Hepatic stellate cell (primary cell): Measurements from ENCODE around the gene MIB1.

Experiments used
- DNase-seq: peaks from one replicate; pipeline ENCODE4 v3.0.0; 2011; ENCODE audit warnings: low spot score

Gene MIB1

GRCh38 chr18:21815101-21815500 lies 74.5 kb downstream of the MIB1 start:
- no peak for DNase-seq

DNA sequence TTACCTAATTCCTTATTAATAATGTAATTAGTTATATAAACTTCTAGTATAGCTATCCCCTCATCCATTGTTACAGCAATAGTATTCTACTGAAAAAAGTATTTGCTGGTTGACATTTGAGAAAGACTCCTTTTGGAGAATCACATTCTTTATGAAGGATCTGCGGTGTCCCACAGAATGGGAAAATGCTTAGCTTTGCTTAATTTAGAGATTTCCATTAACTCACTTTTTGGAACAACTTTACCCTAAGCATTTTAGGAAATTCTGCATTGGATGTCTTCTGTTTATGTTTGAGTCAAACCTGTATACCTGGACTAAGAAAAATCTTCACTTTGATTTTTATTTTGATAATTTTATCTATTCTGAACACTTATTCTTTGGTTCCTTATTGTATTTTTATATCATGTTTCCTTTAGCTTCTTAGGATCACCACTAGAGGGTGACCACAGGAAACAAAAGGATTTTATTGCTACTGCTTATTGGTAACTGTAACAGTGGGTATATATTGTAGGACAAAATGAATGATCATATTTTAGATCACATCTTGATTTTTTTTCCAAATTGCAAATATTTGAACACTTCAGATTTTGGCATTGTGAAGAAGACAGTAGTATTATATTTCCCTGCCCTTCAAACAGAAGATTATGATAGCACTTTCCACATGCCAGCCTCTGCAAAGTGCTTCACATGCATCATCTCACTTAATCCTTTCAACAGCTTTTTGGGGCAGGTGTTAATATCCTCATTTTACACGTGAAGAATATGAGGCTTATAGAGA lies 79.6 kb downstream of the MIB1 start:
- DNase-seq, result peak; percentile 15

GRCh38 chr18:21820811-21821143 lies 80.2 kb downstream of the MIB1 start:
- DNase-seq, result no peak

DNA sequence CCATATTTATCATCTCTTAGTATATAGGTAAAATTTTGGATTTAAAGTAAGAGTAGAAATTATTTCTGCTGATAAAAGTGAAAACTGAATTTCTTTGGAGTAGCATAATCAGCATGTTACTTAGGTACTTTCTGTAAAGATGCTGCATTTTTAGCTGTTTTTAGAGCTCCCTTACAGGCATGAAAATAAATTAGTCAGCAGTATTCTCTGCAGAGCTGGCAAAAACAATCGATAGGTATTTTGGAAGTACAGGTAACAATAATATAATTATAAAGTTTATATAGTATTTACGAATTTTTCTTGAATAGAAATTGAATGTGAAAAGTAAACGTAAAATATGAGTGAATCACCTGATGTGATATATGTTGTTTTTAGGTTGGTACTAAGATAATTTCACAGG lies 83.3 kb downstream of the MIB1 start:
- no peak for DNase-seq

- DNase-seq, result no peak
Observed at GRCh38 chr18:21826196-21826595, 85.6 kb downstream of the MIB1 start.

- no peak for DNase-seq
Observed at GRCh38 chr18:21826641-21827302, 86.2 kb downstream of the MIB1 start.

DNA sequence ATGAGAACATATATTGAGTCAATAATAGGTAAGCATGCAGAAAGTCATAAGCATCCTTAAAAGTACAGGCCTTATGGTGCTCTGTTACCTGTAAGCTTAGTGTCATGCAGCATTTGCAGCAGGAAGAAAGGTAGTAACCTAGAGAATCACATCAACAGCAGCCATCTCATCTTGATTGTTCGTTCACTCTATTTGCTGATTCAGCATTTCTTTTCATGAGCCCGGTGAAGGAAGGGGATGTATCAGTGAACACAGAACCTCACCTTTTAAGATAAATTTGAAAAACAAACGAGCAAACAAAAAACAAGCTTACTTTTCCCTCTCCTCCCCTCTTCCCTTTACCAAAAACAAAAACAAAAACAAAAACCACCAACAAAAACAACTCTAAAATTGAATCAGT lies 89.9 kb downstream of the MIB1 start:
- DNase-seq, result no peak

GRCh38 chr18:21831413-21831831 lies 90.8 kb downstream of the MIB1 start:
- DNase-seq, result peak; percentile 12

DNA sequence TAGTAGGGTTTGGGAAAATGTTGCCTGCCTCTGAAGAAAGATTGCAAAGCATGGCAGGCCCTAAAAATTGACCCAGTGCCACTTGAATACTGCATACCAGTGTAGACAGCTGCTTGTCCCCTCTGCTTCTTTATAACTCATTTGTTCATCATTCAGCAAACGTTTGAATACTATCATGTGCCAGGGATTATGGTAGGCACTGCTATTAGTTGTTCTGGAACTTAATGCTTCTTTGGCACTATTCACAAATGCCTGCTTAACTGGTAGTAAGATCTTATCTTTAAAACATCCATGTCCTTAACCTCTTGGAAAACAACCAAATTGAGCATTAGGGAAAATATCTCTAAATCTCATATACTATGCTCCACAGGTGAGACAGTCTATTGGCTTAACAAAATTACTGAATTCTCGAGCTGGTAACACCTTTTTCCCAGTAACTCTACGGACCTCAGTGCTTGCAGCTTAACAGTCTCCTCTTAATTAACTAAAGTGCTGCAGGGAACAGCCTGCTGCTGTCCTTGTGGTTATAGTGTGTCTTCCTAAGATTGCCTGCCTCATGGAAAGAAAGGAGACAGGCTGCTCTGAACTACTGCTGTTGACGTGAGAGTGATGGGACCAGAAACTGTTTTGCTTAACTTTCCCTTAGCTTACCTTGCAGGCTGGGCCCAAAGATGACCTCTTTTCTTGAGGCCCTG lies 93.2 kb downstream of the MIB1 start:
- no peak for DNase-seq

DNA sequence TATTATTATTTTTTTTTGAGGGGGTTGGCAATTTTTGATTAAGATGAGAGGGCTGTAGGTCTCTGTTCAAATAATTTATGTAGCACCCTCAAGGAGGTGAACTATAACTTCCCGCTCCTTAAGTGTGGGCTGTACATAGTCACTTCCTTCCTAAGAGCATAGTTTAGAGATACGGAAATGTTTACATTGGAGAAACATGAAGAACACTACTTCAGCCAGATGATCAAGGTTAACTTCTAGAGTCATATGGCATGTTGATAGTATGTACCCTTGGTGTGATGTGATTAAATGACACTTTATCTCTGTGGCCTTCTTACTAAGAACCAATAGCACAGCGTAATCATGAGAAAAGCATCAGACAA lies 93.7 kb downstream of the MIB1 start:
- no peak for DNase-seq

DNA sequence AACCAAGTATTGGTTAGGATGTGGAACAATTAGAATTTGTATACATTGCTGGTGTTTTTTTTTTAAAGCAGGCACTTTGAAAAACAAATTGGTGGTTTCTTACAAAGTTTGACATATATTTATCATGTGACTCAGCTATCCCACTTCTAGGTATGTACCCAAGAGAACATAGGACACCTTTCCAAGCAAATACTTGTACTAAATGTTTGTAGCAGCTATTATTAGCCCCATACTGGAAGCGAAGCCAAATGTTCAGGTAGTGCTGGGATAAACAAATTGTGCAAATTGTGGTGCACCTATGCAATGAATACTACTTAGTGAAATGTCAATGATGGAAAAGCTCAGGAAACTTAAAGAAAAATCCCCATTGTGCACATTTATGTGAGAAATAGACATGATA lies 101.0 kb downstream of the MIB1 start:
- DNase-seq, result no peak

DNA sequence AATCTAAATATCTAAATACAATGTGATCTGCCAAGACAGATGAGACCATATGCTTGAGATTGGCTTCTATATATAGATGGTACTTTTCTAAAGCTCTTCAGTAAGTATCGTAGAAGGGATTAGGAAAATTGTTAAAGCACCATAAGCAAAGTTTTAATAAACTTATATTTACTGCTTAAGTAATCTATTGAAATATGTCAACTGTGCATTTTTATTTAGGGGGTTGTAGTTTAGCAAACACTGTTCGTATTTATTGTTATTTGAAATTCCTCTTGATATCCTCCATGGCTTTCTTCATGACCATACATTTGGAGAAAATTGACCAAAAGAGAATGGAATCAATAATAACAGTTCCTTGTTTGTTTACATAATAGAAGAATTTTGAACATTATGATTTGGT lies 102.7 kb downstream of the MIB1 start:
- DNase-seq, result no peak

GRCh38 chr18:21851327-21851961 lies 110.9 kb downstream of the MIB1 start:
- DNase-seq, result peak; percentile 9

GRCh38 chr18:21853016-21853415 lies 112.4 kb downstream of the MIB1 start:
- no peak for DNase-seq

- DNase-seq, result no peak
Observed at GRCh38 chr18:21853775-21854552, 113.4 kb downstream of the MIB1 start.

GRCh38 chr18:21855432-21855831 lies 114.8 kb downstream of the MIB1 start:
- DNase-seq, result no peak

DNA sequence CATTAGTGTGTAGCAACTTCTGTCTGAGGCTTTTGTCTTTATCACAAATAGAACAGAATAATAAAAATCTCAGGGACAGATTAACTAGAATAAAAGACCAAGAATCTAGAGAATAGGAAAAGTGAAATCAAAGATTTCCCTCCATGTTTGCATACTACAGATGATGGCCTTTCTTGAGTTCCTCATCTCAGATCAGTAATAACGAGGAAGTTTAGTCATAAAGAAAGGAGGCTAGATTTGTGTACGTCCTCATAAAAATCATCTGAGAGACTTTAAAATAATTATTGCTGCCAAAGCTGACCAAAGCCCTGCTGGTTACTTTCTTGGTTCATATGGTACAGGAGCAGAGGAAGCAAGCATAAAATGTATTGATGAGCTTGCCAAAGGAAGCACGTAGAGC lies 117.3 kb downstream of the MIB1 start:
- DNase-seq, result no peak

DNA sequence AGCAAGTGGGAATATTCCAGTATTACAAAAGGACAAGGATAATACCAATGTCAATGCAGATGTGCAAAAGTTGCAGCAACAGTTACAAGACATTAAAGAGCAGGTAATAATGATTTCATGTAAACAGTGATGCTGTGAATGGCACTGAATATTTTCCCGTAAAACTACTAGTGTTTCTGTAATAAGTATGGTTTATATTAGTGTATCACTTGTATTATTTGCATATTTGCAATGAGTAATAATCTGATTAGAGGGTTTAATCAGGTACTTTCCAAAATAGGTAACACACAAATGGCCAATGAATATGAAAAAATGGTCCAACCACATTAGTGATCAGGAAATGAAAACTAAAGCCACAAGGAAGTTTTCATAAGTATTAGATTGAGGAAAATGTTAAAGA lies 118.0 kb downstream of the MIB1 start:
- DNase-seq, result no peak

DNA sequence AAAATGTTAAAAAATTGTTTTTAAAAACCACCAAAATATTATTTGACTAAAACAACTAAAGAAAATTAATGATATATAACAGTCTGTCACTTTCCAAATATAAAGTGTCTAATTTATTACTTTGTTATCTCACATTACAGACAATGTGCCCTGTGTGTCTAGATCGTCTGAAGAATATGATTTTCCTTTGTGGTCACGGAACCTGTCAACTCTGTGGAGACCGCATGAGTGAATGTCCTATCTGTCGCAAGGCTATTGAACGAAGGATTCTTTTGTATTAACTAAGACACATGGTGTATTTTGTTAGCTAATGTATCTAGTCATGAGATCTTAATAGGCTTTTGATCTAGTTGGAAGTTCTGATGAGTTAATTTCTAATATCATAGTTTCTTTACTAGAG lies 123.8 kb downstream of the MIB1 start:
- no peak for DNase-seq

GRCh38 chr18:21865043-21865442 lies 124.5 kb downstream of the MIB1 start:
- DNase-seq, result peak; percentile 21

- no peak for DNase-seq
Observed at GRCh38 chr18:21868770-21869169, 128.2 kb downstream of the MIB1 start.

DNA sequence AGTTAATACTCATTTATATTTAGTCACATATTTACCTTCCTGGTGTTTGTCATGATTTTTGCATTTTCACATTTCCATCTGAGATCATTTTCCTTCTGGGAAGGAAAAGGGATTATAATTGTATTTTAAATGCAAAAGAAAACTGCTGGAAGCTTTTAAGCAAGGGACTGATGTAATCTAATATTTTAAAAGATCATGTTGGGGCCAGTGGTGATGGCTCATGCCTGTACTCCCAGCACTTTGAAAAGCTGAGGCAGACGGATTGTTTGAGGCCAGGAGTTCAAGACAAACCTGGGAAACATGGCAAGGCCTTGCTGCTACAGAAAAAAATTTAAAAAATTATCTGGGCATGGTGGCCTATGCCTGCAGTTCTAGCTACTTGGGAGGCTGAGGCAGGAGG lies 149.0 kb downstream of the MIB1 start:
- DNase-seq, result no peak
